Measurements from ENCODE around the gene STARD13.

The STARD13 gene

DNA sequence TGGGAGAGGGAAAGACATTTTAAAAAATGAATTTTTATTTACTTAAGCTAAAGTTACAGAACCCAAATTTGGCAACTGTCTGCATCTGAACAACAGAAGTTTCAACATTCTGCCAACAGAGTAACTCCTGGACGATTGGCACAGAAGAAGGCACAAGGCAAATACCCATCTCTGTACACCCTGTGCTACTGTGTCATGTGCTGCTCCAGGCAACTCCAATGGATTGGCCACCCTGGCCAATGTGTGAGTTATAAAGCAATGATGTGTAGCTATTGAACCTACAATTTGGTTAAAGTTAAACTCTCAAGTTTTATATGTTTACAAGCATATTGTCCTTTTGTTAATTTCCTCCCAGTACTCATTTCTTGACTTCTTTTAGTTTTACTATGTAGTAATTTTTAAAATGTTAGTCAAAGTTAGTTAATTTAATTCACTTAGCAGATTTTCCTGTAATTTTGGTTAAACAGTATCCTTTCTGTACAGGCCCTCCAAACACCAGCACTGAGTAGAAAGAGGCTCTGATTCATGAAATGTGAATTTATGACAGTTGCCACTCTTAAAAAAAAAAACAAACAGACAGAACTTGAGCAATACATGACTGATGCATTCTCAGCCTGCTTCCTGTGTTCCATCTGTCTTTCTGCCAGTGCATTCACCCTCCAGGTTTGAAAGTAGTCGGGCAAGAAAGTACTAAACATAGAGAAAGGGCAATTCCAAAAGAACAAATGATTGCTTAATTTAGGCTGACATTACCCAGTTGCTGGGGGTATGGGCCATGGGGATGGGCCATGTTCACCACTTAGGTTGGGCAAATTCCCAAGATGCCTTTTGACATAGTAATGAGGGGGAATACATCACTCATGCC, 5.9 kb downstream of the STARD13 start:
- TF ChIP-seq CTCF (IDR thresholded peaks at IDR 0.05), result no peak
- no peak for DNase-seq (ENCODE audit: low spot score)
- H3K27ac ChIP-seq, result peak overlapping the region; percentile 50 to 85
- peak overlapping the region; percentile 50 for H3K4me3 ChIP-seq

- DNase-seq (ENCODE audit: low spot score), result no peak
- TF ChIP-seq CTCF (IDR thresholded peaks at IDR 0.05), result no peak
- Histone ChIP-seq H3K4me3 (no peak overlapping the region), H3K27ac (peak overlapping the region in 1 of 2 donors; percentile 85)
These were observed 6.6 kb downstream of the STARD13 start for GRCh38 chr13:33278913-33279312.

DNA sequence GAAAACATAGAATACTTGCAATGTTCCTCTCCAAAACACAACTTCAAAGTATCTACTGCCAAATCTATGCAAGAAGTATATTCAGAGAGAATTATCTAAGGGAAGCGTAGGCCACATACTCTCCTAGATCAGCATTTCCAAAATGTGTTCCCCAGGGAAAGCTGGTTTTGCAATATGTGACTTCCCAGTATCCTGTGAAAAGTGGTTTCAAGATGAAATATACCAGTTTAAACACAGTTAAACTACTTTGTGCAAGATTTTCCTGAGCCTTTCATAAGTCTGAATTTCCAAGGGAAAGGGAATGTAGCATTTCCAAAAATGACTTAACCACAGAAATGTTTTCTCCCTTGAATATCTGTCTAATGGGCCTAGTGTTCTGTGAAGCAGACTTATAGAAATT, 7.6 kb downstream of the STARD13 start:
- no peak for TF ChIP-seq CTCF (IDR thresholded peaks at IDR 0.05)
- no peak for DNase-seq (ENCODE audit: low spot score)
- H3K4me3 ChIP-seq, result peak overlapping the region; percentile 15
- peak overlapping the region in 1 of 2 donors; percentile 59 for H3K27ac ChIP-seq

GRCh38 chr13:33277037-33277740, 8.4 kb downstream of the STARD13 start:
- peak overlapping the region in 1 of 2 donors; percentile 59 for H3K27ac ChIP-seq
- no peak for DNase-seq (ENCODE audit: low spot score)
- H3K4me3 ChIP-seq, result peak overlapping the region; percentile 5
- TF ChIP-seq CTCF (IDR thresholded peaks at IDR 0.05), result no peak

DNA sequence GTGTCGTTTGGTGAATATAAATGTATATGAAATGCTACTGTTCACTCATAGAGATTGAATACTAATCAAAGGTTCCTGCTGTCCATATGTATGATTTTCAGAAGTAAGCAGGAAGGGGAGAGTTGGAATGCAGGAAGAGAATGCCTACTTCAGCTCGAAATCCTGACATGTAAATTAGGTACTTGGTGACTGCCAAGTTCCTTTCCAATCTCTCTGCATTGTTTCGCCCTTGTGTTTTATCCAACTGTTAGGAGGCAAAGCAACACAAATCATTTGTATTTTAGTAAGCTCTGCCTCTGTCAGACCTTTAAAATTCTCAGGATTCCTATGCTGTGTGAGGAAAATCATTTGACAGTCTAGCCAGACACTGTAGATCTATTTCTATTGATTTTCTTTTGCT, 9.0 kb downstream of the STARD13 start:
- DNase-seq (ENCODE audit: low spot score), result no peak
- Histone ChIP-seq H3K27ac (peak overlapping the region in 1 of 2 donors; percentile 24), H3K4me3 (peak overlapping the region; percentile 5)
- TF ChIP-seq CTCF (IDR thresholded peaks at IDR 0.05), result no peak

DNA sequence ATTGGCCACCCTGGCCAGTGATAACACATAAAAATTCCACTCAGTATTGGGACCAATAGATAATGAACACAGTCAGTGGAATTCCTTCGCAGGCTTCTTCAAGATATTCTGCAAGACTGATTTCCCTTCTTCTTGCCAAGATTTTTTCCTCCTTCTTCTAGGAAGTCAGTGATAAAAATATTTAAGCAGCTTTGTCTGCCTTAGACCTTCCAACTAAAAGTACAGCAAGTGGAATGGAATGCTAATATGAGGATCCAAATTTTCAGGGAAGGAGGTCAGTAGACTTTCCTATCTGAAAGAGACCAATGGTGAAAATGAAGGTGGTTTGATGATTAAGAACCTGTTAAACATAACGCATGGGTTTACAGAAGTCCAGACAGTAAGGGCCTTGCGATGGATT, 9.6 kb downstream of the STARD13 start:
- DNase-seq (ENCODE audit: low spot score), result no peak
- Histone ChIP-seq H3K27ac (peak overlapping the region in 1 of 2 donors; percentile 25), H3K4me3 (no peak overlapping the region)
- no peak for TF ChIP-seq CTCF (IDR thresholded peaks at IDR 0.05)
